CD4-positive, CD25-positive, alpha-beta regulatory T cell (primary cell): ENCODE data around the gene PFDN4. TPM values are rescaled to one million over a fixed set of nuclear protein-coding genes. Genes with fewer than 3 reads are reported as not detected.

Source experiments
- polyA plus RNA-seq, 4 donors: library from polyadenylated mRNA; unstranded; fragments of 300-500 nt; fragmentation: Illumina TruSeq; gene quantifications; one replicate each; pipeline ENCODE4 v1.2.3, GENCODE V29; 2021
- total RNA-seq: library from RNA; stranded (reverse); gene quantifications from one replicate; pipeline ENCODE4 v1.2.3, GENCODE V29; 2022

PFDN4 gene
- total and polyA plus RNA-seq, 5 donors from 2014 or later: 28.6 to 94.6 (median 74.8) TPM

Other genes with a start within 250 kb of the PFDN4 start
- gene BCAS1, start 137.5 kb upstream of the PFDN4 start, total RNA-seq: 15.6 TPM
- gene BCAS1, start 137.5 kb upstream of the PFDN4 start, polyA plus RNA-seq: 10 to 100 TPM in 2 of 4 donors, 1 to 10 TPM in 1, under 1 TPM in 1; 0.81 to 17.3 (median 9.3) TPM
- gene CYP24A1, start 34.1 kb upstream of the PFDN4 start, total RNA-seq: 0.72 TPM
- under 1 TPM in 3 of 4 donors, not detected in 1; 0.49 to 0.80 (median 0.60) TPM for gene CYP24A1, start 34.1 kb upstream of the PFDN4 start, polyA plus RNA-seq